IPS DF 6.9 (cell line): ENCODE data around the gene CTBS.
A peak's percentile ranks its signal among the peaks of the same experiment; 100 is the strongest.
"Not testable (repeated sequence)": the region's sequence is repeated elsewhere in the genome, so short reads cannot be mapped to it uniquely, and the experiment has no call there.

Experiments
- DNase-seq: peaks from one replicate; pipeline ENCODE4 v3.0.0-alpha.2; 2013; ENCODE audit warnings: low read depth, low spot score
- H3K27ac ChIP-seq: one replicate; pipeline ENCODE4 v1.5.1; 2013; ENCODE audit warnings: low read length, control low read depth
- H3K27me3 ChIP-seq: 2 replicates; pipeline ENCODE4 v1.6.1; 2013; ENCODE audit warnings: mild to moderate bottlenecking, low read length; ENCODE audit not compliant: control insufficient read depth, insufficient read depth
- H3K36me3 ChIP-seq: 2 replicates; pipeline ENCODE4 v1.6.1; 2013; ENCODE audit warnings: low read length; ENCODE audit not compliant: control insufficient read depth, insufficient read depth
- H3K4me1 ChIP-seq: 2 replicates; pipeline ENCODE4 v1.6.1; 2013; ENCODE audit warnings: low read length; ENCODE audit not compliant: control insufficient read depth, insufficient read depth
- H3K4me3 ChIP-seq: 2 replicates; pipeline ENCODE4 v1.5.1; 2013; ENCODE audit warnings: mild to moderate bottlenecking, low read length
- H3K9me3 ChIP-seq: 2 replicates; pipeline ENCODE4 v1.6.1; 2013; ENCODE audit warnings: low read length, inconsistent platforms; ENCODE audit not compliant: control insufficient read depth, insufficient read depth
- WGBS: extraction: QIAGEN DNeasy Blood & Tissue Kit; methylation state at CpG from one replicate; pipeline ENCODE4 v1.1.7; 2013; ENCODE audit warnings: mixed read lengths, missing lambda C conversion rate; ENCODE audit not compliant: insufficient read length, insufficient coverage; 5-methylcytosine and 5-hydroxymethylcytosine counted together

The CTBS gene

DNA sequence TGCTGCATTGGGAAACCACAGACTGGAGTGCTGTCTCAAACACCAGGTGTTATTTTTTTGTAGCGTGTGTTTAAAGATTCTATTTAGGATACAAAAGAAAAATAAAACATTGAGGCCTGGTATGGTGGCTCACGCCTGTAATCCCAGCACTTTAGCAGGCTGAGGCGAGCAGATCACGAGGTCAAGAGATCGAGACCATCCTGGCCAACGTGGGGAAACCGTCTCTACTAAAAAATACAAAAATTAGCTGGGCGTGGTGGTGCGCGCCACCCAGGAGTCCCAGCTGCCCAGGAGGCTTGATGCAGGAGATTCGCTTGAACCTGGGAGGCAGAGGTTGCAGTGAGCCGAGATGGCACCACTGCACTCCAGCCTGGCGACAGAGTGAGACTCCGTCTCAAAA, 66.4 kb downstream of the CTBS start:
- H3K27me3 ChIP-seq, H3K36me3 ChIP-seq, DNase-seq, H3K9me3 ChIP-seq, H3K4me1 ChIP-seq, H3K4me3 ChIP-seq, H3K27ac ChIP-seq: not testable (repeated sequence)
- no CpG with 5 or more reads among the region's 14 CpGs for WGBS

DNA sequence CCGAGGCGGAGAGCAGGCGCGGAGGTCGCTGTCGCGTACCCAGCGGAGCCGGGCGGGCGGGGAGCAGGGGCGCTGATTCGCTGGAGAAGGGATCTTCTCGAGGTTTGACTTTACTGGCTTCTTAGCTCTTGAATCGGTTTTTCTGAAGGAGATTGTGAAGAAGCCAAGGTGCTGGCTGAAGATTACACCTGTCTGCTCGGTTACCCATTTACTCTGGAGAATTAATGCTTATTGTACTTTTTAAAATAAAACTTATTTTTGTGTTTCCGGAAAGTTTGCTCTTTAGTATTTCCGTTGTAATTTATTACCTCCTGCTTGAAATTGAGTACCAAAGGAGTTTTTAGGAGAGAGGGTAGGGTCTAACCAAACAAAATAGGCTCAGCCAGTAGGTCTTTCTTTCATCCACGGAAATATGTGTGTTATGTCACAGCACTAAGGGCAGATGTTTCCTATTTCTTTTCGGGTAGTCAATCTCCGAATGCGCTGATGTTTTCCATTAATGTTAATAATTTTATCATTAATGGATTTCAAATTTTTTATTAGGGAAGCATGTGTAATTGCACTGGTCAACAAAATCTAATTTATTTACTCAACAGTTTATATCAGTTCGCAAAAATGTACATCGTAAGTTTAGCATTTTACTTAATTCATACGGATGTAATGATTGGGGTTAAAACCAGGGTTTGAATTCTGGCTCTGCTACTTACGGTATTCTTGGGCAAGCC, 67.3 kb downstream of the CTBS start:
- H3K27me3 ChIP-seq, result no peaks in the 10 kb centered on the region
- H3K27ac ChIP-seq, result no peak overlapping the region
- no peaks in the 10 kb centered on the region for H3K36me3 ChIP-seq
- DNase-seq, result peak; percentile 25
- no CpG with 5 or more reads among the region's 26 CpGs for WGBS
- no peaks in the 10 kb centered on the region for H3K9me3 ChIP-seq
- H3K4me3 ChIP-seq, result peak overlapping the region; percentile 59; the same call in 1 of the 2 replicates
- no peaks in the 10 kb centered on the region for H3K4me1 ChIP-seq

DNA sequence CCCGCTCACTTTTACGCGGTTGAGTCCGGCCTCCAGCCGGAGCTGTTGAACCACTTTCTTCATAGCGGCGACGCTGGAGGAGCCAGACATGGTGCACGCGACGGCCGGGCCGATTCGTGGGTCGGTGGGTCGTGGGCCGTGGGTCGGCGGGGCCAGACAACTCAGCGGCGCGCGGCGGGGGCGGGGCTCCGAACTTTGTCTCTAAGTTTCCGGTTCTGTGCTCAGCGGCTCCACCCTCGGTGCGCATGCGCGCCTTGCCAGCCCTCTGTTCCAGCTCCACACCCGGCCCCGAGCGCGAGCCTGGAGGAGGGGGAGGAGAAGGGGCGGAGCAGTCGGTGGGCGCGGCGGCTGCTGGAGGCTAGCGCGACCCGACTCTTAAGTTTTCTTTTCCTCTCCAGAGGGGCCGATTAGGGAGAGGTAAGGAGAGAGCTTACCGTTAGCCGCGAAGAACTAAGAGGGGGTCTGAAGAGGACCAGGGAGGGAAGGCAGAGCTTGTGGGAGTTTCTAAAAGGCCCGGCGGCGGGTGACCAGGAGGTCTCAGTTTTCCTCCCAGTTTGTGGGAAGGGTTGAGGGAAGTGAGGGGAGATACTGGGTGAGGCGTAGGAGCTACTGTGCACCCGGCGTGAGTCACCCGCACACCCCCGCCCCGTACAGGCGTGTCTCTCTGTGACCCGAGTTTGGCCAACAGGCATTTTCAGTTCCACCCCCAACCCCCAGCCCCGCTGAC, 68.1 kb downstream of the CTBS start, which contains the start of the genes GNG5 and SPATA1:
GNG5 (minus strand) TSS at position 580 of the 727 bp plus-strand sequence; CDS start at position 90, 490 bp downstream.
SPATA1 (plus strand) TSS at position 385 of the 727 bp plus-strand sequence. CDS start 9,974 bp downstream, outside the sequence.
- Histone ChIP-seq H3K27me3 (no peaks in the 10 kb centered on the region), H3K4me1 (no peaks in the 10 kb centered on the region), H3K4me3 (peak within 1 kb of the TSS; percentile 59; the same call in 1 of the 2 replicates), H3K9me3 (no peaks in the 10 kb centered on the region), H3K27ac (no peak within 1 kb of the TSS), H3K36me3 (no peaks in the 10 kb centered on the region)
- DNase-seq, result peak; percentile 80
- WGBS, result no CpG with 5 or more reads among the region's 60 CpGs

DNA sequence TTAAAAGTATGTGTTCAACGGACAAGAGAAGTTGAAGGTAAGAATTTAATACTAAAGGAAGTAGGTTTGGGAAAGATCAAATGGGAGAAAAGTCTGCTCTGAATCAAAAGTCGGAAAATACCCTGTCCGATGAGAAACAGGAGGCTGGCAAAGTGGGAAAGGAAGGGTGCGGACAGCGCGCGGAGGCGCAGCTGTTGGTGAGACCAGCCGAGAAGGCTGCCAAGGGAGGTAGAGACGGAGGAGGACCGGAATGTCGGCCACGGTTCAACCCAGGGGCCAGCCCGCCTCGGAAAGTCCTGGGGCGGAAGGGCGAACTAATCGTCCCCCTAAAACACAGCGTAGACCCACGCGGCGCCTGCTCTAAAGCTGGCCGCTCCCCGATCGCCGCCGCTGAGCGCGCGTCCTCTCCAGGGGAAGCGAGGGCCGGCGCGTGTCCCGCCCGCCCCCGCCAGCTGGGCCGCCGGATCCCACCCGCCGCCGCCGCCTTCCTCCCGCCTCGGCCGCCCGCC, 68.7 kb downstream of the CTBS start:
- no CpG with 5 or more reads among the region's 47 CpGs for WGBS
- Histone ChIP-seq H3K27ac (no peak overlapping the region), H3K4me1 (no peaks in the 10 kb centered on the region), H3K36me3 (no peaks in the 10 kb centered on the region), H3K9me3 (no peaks in the 10 kb centered on the region), H3K27me3 (no peaks in the 10 kb centered on the region), H3K4me3 (peak overlapping the region; percentile 59; the same call in 1 of the 2 replicates)
- DNase-seq, result no peak

DNA sequence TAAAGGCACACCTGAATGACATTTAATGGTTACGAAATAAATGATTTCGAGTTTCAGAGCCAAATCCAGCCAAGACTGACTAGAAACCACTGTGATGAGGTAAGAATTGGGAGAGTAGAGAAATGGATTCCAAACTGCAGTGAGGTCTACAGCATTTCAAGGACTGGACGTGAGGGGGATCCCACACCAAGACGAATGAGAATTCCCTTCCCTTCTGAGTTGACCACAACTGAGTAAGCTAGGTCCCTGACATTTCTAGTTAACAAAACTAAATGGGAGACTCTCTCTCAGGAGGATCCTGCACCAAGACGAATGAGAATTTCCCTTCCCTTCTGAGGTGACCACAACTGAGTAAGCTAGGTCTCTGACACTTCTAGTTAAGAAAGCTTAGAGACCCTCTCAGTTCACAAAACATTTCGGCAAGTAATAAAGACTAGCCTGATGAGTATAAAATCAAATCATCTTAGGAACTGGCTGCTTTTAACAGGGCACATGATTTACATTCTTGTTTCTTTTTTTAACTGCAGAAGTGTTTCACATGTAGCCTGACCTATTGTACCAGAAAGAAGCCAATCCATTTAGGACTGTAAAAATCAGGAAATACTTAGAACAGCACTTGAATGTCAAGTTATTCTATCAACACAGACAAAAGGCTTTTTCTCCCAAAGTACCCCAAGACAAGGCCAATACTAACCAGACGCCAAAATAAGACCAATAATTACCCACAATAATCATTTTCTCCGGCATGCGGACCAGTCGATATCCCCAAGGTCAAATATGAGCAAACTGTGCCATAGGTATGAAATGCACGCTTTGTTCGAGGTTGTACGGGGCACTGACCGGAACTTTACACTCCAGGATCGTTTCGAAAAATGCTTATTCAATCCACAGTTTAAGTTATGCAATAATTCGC, 69.4 kb downstream of the CTBS start:
- no peak for DNase-seq
- no peaks in the 10 kb centered on the region for H3K36me3 ChIP-seq
- no peak overlapping the region for H3K27ac ChIP-seq
- no peaks in the 10 kb centered on the region for H3K9me3 ChIP-seq
- no peaks in the 10 kb centered on the region for H3K27me3 ChIP-seq
- WGBS, result no CpG with 5 or more reads among the region's 17 CpGs
- H3K4me3 ChIP-seq, result peak overlapping the region; percentile 59; the same call in 1 of the 2 replicates
- no peaks in the 10 kb centered on the region for H3K4me1 ChIP-seq

DNA sequence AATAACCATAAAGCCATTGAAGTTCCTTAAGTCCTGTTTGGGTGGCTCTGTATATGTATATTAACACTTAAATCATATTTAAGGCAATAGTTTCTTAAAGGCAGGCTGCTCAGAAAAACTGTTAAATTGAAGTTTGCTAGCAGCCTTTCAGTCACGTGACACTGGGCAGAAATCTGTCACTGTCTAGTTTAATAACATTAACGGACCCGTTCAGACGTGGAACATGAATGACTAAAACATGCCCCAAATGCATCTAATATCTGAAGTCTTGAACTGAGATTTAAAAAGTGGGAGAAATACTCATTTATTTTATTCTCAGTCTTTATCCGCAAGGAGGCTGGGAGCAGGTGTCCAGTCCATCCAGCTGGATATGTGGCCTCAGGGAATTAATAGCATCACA, 71.3 kb downstream of the CTBS start:
- WGBS, result no CpG with 5 or more reads among the region's 5 CpGs
- Histone ChIP-seq H3K9me3 (no peaks in the 10 kb centered on the region), H3K4me3 (no peak overlapping the region), H3K36me3 (0 out of 2 replicates have a peak, but pooled peaks cover 1% of the 10 kb centered on the region), H3K27me3 (no peaks in the 10 kb centered on the region), H3K4me1 (no peaks in the 10 kb centered on the region; the same call in 1 of the 2 replicates), H3K27ac (no peak overlapping the region)
- DNase-seq, result no peak
